Measurements from ENCODE around the gene KSR1. TPM values are rescaled to one million over a fixed set of nuclear protein-coding genes. Genes with fewer than 3 reads are reported as not detected.

The KSR1 gene
- total and polyA plus RNA-seq, 9 of the 15 experiments (the other 6 are each of a cell fraction or from before 2014, with no cell fraction given): 1.4 to 51.7 (median 18.4) TPM

DNA sequence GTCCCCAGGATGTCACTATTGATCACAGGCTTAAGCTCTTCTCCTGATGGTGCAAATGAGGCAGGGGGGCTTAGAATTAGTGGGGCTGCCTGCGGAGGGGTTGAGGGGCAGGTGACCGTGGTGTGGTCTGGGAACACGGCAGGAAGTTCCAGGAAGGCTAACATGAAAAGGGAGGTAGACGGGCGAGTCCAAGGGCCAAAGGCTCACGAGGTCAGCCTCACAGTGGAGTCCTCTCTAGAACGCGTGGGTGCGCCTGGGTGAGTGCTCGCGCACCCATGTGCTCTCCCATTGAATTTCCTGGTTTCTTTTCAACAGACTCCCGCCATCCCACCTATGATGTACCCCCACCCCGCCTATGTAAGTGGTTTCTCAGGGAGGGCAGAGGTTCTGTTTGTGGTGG is 190.0 kb downstream of the KSR1 start:
- intact Hi-C loops (cut with micrococcal nuclease): no loop called here
- FAIRE-seq: no peak

GRCh38 chr17:27647765-27648164 is 191.5 kb downstream of the KSR1 start:
- CTCF ChIA-PET (ENCODE audit: low intra/inter-chr PET ratio): no interaction called here
- Histone ChIP-seq H3K9me3 (replicated peaks; ENCODE audit: control insufficient read depth, insufficient read depth, low read depth, low read length) (no peaks in the 10 kb centered on the region), H3K4me1 (replicated peaks in 1 of 2; ENCODE audit: control insufficient read depth in 2 of 2, insufficient read depth in 2 of 2, low read length in 2 of 2) (peaks cover 13 to 24% of the 10 kb centered on the region in 2 experiments; a peak in 4 of 5 replicates), H3K36me3 (ENCODE audit: control insufficient read depth, insufficient read depth, low read length) (no peaks in the 10 kb centered on the region), H4K20me1 (replicated peaks; ENCODE audit: control insufficient read depth, insufficient read depth, low read length) (no peaks in the 10 kb centered on the region), H3K27ac (ENCODE audit: extremely low read depth, low read depth, low read length) (0 out of 3 replicates have a peak overlapping the region, but pooled peaks have one; percentile 2), H3K9ac (ENCODE audit: insufficient read depth in 1 of 2, low read depth in 2 of 2, low read length in 2 of 2) (peak overlapping the region; percentile 17 to 24; a peak in 3 of 4 replicates), H2AFZ (ENCODE audit: low read depth, low read length) (peak overlapping the region; percentile 82), H3K79me2 (ENCODE audit: control insufficient read depth, insufficient read depth, low read length) (no peaks in the 10 kb centered on the region), H3K9me1 (ENCODE audit: control insufficient read depth, insufficient read depth, low read length) (no peaks in the 10 kb centered on the region), H3K4me2 (ENCODE audit: insufficient read depth, low read length) (peak overlapping the region; percentile 26; the same call in 1 of the 2 replicates), H3K27me3 (ENCODE audit: control insufficient read depth in 2 of 2, insufficient read depth in 2 of 2, low read length in 2 of 2) (no peaks in the 10 kb centered on the region), H3K4me3 (no peak overlapping the region)
- in situ Hi-C loops (cut with MboI): no loop called here
- FAIRE-seq (no peak), ATAC-seq (peak; percentile 76), DNase-seq (ENCODE audit: extremely low read depth in 1 of 4, low spot score in 3 of 4) (peak; percentile 51 to 75 (median 60))
- no TSS peak for BruUV-seq (replicated peaks)
- intact Hi-C loops (cut with micrococcal nuclease): no loop called here
- POLR2A ChIA-PET: interaction anchor here (0.7 to 1.0 kb wide), 4 partner anchors 108 to 202 kb away, joined by 3 read pairs; no protein-coding TSS in a partner anchor
- WGBS (ENCODE audit: insufficient coverage, low coverage, missing lambda C conversion rate): 20% methylated on average over 9 of the region's 9 CpGs
- TF ChIP-seq ID3 (CRISPR knock-in tag; IDR thresholded peaks at IDR 0.05) (no peak), ID3 (tag; IDR thresholded peaks at IDR 0.05) (no peak), KLF6 (CRISPR knock-in tag; IDR thresholded peaks at IDR 0.05; ENCODE audit: borderline replicate concordance) (no peak)
- TF ChIP-seq, protein P1, sequence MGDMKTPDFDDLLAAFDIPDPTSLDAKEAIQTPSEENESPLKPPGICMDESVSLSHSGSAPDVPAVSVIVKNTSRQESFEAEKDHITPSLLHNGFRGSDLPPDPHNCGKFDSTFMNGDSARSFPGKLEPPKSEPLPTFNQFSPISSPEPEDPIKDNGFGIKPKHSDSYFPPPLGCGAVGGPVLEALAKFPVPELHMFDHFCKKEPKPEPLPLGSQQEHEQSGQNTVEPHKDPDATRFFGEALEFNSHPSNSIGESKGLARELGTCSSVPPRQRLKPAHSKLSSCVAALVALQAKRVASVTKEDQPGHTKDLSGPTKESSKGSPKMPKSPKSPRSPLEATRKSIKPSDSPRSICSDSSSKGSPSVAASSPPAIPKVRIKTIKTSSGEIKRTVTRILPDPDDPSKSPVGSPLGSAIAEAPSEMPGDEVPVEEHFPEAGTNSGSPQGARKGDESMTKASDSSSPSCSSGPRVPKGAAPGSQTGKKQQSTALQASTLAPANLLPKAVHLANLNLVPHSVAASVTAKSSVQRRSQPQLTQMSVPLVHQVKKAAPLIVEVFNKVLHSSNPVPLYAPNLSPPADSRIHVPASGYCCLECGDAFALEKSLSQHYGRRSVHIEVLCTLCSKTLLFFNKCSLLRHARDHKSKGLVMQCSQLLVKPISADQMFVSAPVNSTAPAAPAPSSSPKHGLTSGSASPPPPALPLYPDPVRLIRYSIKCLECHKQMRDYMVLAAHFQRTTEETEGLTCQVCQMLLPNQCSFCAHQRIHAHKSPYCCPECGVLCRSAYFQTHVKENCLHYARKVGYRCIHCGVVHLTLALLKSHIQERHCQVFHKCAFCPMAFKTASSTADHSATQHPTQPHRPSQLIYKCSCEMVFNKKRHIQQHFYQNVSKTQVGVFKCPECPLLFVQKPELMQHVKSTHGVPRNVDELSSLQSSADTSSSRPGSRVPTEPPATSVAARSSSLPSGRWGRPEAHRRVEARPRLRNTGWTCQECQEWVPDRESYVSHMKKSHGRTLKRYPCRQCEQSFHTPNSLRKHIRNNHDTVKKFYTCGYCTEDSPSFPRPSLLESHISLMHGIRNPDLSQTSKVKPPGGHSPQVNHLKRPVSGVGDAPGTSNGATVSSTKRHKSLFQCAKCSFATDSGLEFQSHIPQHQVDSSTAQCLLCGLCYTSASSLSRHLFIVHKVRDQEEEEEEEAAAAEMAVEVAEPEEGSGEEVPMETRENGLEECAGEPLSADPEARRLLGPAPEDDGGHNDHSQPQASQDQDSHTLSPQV (IDR thresholded peaks at IDR 0.05): peak; percentile 75
- TF ChIP-seq, protein P2, sequence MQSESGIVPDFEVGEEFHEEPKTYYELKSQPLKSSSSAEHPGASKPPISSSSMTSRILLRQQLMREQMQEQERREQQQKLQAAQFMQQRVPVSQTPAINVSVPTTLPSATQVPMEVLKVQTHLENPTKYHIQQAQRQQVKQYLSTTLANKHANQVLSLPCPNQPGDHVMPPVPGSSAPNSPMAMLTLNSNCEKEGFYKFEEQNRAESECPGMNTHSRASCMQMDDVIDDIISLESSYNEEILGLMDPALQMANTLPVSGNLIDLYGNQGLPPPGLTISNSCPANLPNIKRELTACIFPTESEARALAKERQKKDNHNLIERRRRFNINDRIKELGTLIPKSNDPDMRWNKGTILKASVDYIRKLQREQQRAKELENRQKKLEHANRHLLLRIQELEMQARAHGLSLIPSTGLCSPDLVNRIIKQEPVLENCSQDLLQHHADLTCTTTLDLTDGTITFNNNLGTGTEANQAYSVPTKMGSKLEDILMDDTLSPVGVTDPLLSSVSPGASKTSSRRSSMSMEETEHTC (IDR thresholded peaks at IDR 0.05): no peak

More for the DNA sequence above, 190.0 kb downstream of the KSR1 start:
- H4K20me1 ChIP-seq (replicated peaks; ENCODE audit: control insufficient read depth, insufficient read depth, low read length): no peaks in the 10 kb centered on the region
- no peaks in the 10 kb centered on the region for H3K27me3 ChIP-seq (ENCODE audit: control insufficient read depth in 2 of 2, insufficient read depth in 2 of 2, low read length in 2 of 2)
- no peak overlapping the region; the same call in 2 of the 3 replicates for H3K27ac ChIP-seq (ENCODE audit: extremely low read depth, low read depth, low read length)
- H3K4me1 ChIP-seq (replicated peaks in 1 of 2; ENCODE audit: control insufficient read depth in 2 of 2, insufficient read depth in 2 of 2, low read length in 2 of 2): peaks cover 9 to 24% of the 10 kb centered on the region in 2 experiments; a peak in 4 of 5 replicates
- no peaks in the 10 kb centered on the region for H3K9me1 ChIP-seq (ENCODE audit: control insufficient read depth, insufficient read depth, low read length)
- ChIA-PET CTCF (ENCODE audit: low intra/inter-chr PET ratio) (interaction anchor here (0.7 kb wide), 1 partner anchor 106 kb away, joined by 3 read pairs; no protein-coding TSS in a partner anchor), POLR2A (interaction anchor here (1.5 kb wide), 1 partner anchor 555 kb away, joined by 3 read pairs; no protein-coding TSS in a partner anchor)
- TF ChIP-seq GABPA (tag; conservative IDR thresholded peaks at IDR 0.05; ENCODE audit: low read depth) (no peak), TCFL5 (CRISPR knock-in tag; conservative IDR thresholded peaks at IDR 0.05) (no peak), IFI16 (CRISPR knock-in tag; IDR thresholded peaks at IDR 0.05) (no peak), SRF (CRISPR knock-in tag; IDR thresholded peaks at IDR 0.05) (no peak), KLF6 (CRISPR knock-in tag; IDR thresholded peaks at IDR 0.05; ENCODE audit: borderline replicate concordance) (no peak), RHOXF2B (CRISPR knock-in tag; conservative IDR thresholded peaks at IDR 0.05) (no peak), ZNF134 (CRISPR knock-in tag; conservative IDR thresholded peaks at IDR 0.05) (no peak), ZNF217 (CRISPR knock-in tag; IDR thresholded peaks at IDR 0.05) (no peak), DMBX1 (CRISPR knock-in tag; IDR thresholded peaks at IDR 0.05; ENCODE audit: borderline replicate concordance) (no peak), ZNF263 (CRISPR knock-in tag; IDR thresholded peaks at IDR 0.05; ENCODE audit: borderline replicate concordance) (no peak)
- H3K4me2 ChIP-seq (ENCODE audit: insufficient read depth, low read length): no peak overlapping the region
- H3K4me3 ChIP-seq: no peak overlapping the region
- no peak overlapping the region for H2AFZ ChIP-seq (ENCODE audit: low read depth, low read length)
- H3K36me3 ChIP-seq (ENCODE audit: control insufficient read depth, insufficient read depth, low read length): no peaks in the 10 kb centered on the region
- DNase-seq (ENCODE audit: extremely low read depth in 1 of 4, low spot score in 3 of 4): no peak
- no peak for ATAC-seq
- in situ Hi-C loops (cut with MboI): no loop called here
- H3K9ac ChIP-seq (ENCODE audit: insufficient read depth in 1 of 2, low read depth in 2 of 2, low read length in 2 of 2): peak overlapping the region in 1 of 2 experiments; percentile 36; a peak in 1 of 4 replicates
- 79% methylated on average over 13 of the region's 13 CpGs for WGBS (ENCODE audit: insufficient coverage, low coverage, missing lambda C conversion rate)
- no peaks in the 10 kb centered on the region for H3K9me3 ChIP-seq (replicated peaks; ENCODE audit: control insufficient read depth, insufficient read depth, low read depth, low read length)
- BruUV-seq (replicated peaks): no TSS peak
- no peaks in the 10 kb centered on the region for H3K79me2 ChIP-seq (ENCODE audit: control insufficient read depth, insufficient read depth, low read length)
